NK-92 treated with Interleukin-12 subunit alpha and Interleukin-12 subunit beta, amount 100 ng/mL, for 24 hours (cell line): ENCODE measurements around the gene RBBP8.
"Not testable (repeated sequence)": the region's sequence is repeated elsewhere in the genome, so short reads cannot be mapped to it uniquely, and the experiment has no call there.

Experiments used
- DNase-seq: peaks from one replicate; lab custom pipeline; 2025; lab: John Stamatoyannopoulos, UW

RBBP8 gene

GRCh38 chr18:22943847-22944246 lies 10.7 kb downstream of the RBBP8 start:
- no peak for DNase-seq

- DNase-seq: no peak
These were observed 13.1 kb downstream of the RBBP8 start for GRCh38 chr18:22946217-22946616.

GRCh38 chr18:22946846-22947245 lies 13.7 kb downstream of the RBBP8 start:
- DNase-seq: no peak

- no peak for DNase-seq
These were observed 18.7 kb downstream of the RBBP8 start for GRCh38 chr18:22951823-22952222.

- DNase-seq: no peak
These were observed 19.4 kb downstream of the RBBP8 start for GRCh38 chr18:22952525-22952924.

- DNase-seq: not testable (repeated sequence)
These were observed 20.9 kb downstream of the RBBP8 start for GRCh38 chr18:22953982-22954381.

- DNase-seq: no peak
These were observed 23.1 kb downstream of the RBBP8 start for GRCh38 chr18:22956226-22956625.

- no peak for DNase-seq
These were observed 28.0 kb downstream of the RBBP8 start for GRCh38 chr18:22961156-22961555.

- no peak for DNase-seq
These were observed 28.9 kb downstream of the RBBP8 start for GRCh38 chr18:22962004-22962403.

- DNase-seq: no peak
These were observed 31.0 kb downstream of the RBBP8 start for GRCh38 chr18:22964116-22964515.

GRCh38 chr18:22964722-22965121 lies 31.6 kb downstream of the RBBP8 start:
- DNase-seq: no peak

- no peak for DNase-seq
These were observed 37.9 kb downstream of the RBBP8 start for GRCh38 chr18:22971038-22971437.

- DNase-seq: no peak
These were observed 40.9 kb downstream of the RBBP8 start for GRCh38 chr18:22974001-22974400.

- no peak for DNase-seq
These were observed 41.6 kb downstream of the RBBP8 start for GRCh38 chr18:22974707-22975106.

GRCh38 chr18:22975508-22975907 lies 42.4 kb downstream of the RBBP8 start:
- no peak for DNase-seq

- no peak for DNase-seq
These were observed 44.9 kb downstream of the RBBP8 start for GRCh38 chr18:22977847-22978701.

GRCh38 chr18:22980394-22980793 lies 47.3 kb downstream of the RBBP8 start:
- DNase-seq: no peak

GRCh38 chr18:22981274-22982133 lies 48.4 kb downstream of the RBBP8 start:
- no peak for DNase-seq

GRCh38 chr18:22983175-22983574 lies 50.0 kb downstream of the RBBP8 start:
- DNase-seq: no peak

GRCh38 chr18:22985250-22985649 lies 52.1 kb downstream of the RBBP8 start:
- no peak for DNase-seq

- DNase-seq: no peak
These were observed 54.5 kb downstream of the RBBP8 start for GRCh38 chr18:22987547-22988189.

GRCh38 chr18:22988208-22988607 lies 55.1 kb downstream of the RBBP8 start:
- DNase-seq: no peak

- no peak for DNase-seq
These were observed 65.2 kb downstream of the RBBP8 start for GRCh38 chr18:22998344-22998743.
